Kidney epithelial cell (primary cell): Measurements from ENCODE around the gene JADE3. TPM values are rescaled to one million over a fixed set of nuclear protein-coding genes. Genes with fewer than 3 reads are reported as not detected.
"Not testable (repeated sequence)": the region's sequence is repeated elsewhere in the genome, so short reads cannot be mapped to it uniquely, and the experiment has no call there.

Source experiments
- DNase-seq: peaks from one replicate; pipeline ENCODE4 v3.0.0-alpha.2; 2010; ENCODE audit warnings: low read depth
- H3K27me3 ChIP-seq: 2 replicates; pipeline ENCODE4 v1.6.0; 2011; ENCODE audit warnings: low read length; ENCODE audit not compliant: control insufficient read depth, insufficient read depth
- H3K36me3 ChIP-seq: 2 replicates; pipeline ENCODE4 v1.5.1; 2011; ENCODE audit warnings: low read length; ENCODE audit not compliant: control insufficient read depth, insufficient read depth
- H3K4me3 ChIP-seq: 2 replicates; pipeline ENCODE4 v1.5.1; 2011; ENCODE audit warnings: low read depth, mild to moderate bottlenecking, control low read depth, low read length
- total RNA-seq: library from RNA; depleted of rRNA; stranded (reverse); fragments of >200 nt; gene quantifications from 2 replicates; pipeline ENCODE4 v1.2.3, GENCODE V29; 2015
- TF ChIP-seq, protein P1 (sequence below): IDR thresholded peaks from 2 replicates; pipeline ENCODE4 v1.5.1; 2011; ENCODE audit warnings: mild to moderate bottlenecking, moderate library complexity, low read length, control low read depth, inconsistent platforms; ENCODE audit not compliant: insufficient read depth, poor library complexity, severe bottlenecking

The JADE3 gene
- total RNA-seq, 1 donor from 2014 or later: 9.4 TPM

DNA sequence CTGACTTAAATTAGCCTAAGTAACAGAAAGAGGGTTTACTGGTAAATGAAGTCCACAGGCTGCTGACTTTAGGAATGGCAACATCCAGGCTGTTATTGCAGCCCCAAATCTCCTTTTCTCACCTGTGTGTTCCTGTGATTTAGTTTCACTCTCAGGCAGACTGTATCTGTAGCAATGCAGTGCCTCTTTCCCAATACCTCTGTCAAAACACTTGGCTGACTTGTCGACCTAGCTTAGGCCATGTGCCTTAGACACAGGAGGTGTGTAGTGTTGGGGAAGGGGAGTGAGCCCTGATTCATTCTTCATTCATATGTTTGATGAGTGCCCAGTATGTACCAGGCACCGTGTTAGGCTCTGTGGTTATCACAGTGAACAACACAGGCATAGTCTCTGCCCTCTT, 46.9 kb downstream of the JADE3 start:
- no peak for DNase-seq
- H3K27me3 ChIP-seq: no peaks in the 10 kb centered on the region
- TF ChIP-seq, protein P1, sequence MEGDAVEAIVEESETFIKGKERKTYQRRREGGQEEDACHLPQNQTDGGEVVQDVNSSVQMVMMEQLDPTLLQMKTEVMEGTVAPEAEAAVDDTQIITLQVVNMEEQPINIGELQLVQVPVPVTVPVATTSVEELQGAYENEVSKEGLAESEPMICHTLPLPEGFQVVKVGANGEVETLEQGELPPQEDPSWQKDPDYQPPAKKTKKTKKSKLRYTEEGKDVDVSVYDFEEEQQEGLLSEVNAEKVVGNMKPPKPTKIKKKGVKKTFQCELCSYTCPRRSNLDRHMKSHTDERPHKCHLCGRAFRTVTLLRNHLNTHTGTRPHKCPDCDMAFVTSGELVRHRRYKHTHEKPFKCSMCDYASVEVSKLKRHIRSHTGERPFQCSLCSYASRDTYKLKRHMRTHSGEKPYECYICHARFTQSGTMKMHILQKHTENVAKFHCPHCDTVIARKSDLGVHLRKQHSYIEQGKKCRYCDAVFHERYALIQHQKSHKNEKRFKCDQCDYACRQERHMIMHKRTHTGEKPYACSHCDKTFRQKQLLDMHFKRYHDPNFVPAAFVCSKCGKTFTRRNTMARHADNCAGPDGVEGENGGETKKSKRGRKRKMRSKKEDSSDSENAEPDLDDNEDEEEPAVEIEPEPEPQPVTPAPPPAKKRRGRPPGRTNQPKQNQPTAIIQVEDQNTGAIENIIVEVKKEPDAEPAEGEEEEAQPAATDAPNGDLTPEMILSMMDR: no peak
- H3K4me3 ChIP-seq: no peak overlapping the region
- H3K36me3 ChIP-seq: no peaks in the 10 kb centered on the region

DNA sequence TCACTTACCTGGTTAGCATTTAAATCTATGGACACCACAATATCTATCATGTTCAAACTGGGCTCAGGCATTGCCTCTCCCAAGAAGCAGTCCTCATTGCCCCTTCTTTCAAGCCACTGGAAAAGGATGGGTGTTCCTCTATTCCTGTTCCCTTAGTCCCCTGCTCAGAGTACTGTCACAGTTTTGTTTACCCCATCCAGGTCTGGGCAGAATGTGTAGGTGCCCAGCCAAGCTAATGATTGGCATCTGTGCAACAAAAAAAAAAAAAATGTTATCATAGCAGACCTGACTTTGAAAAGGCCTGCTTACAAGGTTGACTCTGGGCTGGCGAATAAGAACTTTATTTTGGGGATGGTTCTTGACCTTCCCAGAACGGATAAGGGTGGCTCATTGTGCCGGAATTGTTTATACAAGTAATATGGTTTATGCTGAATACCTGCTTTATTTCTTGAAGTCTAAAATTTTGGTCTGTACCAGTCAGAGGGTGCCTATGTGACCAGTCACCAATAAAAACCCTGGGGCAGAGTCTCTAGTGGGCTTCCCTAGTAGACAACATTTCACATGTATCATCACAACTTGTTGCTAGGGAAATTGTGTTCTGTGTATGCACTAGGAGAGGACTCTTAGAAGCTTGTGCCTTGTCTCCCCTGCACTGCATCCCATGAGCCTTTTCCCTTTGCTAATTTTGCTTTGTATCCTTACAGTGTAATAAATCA, 47.9 kb downstream of the JADE3 start:
- Histone ChIP-seq H3K4me3 (no peak overlapping the region), H3K36me3 (no peaks in the 10 kb centered on the region), H3K27me3 (no peaks in the 10 kb centered on the region)
- TF ChIP-seq, protein P1: no peak
- DNase-seq: no peak

DNA sequence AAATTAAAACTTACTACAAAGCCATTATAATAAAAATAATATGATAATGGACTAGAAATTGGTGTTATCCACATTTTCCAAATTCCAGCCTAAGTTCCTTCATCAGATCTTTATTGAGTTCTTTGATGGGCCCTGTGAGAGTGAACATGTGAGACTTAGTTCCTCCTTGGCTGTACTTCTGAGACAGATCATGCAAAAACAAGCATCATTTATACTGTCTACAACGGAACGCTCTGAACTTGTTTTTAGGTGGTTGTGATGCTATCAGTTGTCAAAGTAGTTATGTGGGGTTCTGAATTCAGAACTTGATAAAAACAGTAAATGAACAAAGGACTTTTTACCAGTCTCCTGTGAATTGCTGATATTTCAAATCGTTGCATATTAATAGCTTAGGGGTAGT, 48.9 kb downstream of the JADE3 start:
- DNase-seq: no peak
- no peaks in the 10 kb centered on the region for H3K36me3 ChIP-seq
- TF ChIP-seq, protein P1: no peak
- no peaks in the 10 kb centered on the region for H3K27me3 ChIP-seq
- no peak overlapping the region for H3K4me3 ChIP-seq

DNA sequence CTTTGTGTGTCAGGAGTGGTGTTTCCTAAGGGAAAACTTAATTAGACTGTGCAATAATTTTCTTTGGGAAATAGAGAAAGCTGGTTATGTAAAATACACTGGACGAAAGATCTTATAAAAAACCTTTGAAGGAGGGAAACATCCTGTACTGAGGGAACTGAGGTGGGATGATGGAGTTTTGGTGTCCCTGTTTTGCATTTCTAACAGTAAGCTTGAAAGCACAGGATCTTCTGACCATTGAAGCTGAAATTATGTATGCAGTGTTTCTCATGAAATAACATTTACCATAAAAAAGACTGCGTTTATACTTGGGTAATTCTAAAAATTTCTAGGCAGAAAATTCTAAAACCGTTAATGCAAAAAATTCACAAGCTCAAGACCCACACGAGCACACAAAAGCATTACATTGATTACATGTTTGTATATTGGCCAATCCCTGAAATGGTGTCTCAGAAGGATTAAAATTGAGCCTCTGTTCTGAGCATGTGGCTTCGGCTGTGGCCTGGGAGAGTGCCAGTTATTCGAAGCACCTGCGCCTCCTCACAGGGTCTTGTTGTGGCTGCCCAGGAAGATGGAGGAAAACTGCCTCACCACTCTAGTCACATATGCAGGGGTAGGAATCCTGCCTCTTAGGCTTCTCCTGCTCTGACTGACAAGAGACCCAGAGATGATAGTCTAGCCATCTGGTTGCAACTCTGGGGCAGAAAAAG, 49.5 kb downstream of the JADE3 start:
- DNase-seq: no peak
- Histone ChIP-seq H3K4me3 (no peak overlapping the region), H3K36me3 (no peaks in the 10 kb centered on the region), H3K27me3 (no peaks in the 10 kb centered on the region)
- TF ChIP-seq, protein P1: no peak

DNA sequence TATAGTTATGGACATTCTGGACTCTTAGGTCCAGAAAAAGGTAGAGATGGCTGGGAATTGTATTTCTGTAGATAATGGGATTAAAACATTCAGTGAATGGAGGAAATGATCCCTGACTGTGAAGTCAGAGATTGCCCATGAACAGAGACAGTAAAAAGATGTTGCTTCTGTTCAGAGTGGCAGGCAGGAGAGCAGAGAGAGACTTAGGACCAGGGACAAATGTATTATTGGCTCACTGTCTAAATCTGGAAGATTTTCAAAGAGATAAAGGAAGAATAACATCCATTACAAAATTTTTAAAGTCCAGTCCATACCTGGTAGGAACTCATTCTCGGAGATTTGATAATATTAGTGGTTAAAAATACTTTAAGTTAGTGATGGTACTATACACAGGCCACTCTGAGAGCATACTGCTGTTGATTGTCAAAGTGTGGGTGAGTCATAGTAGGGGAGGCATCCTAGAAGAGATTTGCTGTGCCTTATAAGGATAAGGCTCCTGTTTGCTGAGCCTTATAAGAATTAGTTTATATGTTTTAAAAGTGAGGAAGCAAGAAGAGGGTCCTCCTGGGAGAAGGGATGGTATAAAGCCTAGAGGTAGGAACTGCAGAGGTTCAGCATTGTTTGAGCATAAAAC, 53.0 kb downstream of the JADE3 start:
- H3K36me3 ChIP-seq: no peaks in the 10 kb centered on the region
- no peak overlapping the region for H3K4me3 ChIP-seq
- TF ChIP-seq, protein P1: no peak
- H3K27me3 ChIP-seq: no peaks in the 10 kb centered on the region
- DNase-seq: no peak

DNA sequence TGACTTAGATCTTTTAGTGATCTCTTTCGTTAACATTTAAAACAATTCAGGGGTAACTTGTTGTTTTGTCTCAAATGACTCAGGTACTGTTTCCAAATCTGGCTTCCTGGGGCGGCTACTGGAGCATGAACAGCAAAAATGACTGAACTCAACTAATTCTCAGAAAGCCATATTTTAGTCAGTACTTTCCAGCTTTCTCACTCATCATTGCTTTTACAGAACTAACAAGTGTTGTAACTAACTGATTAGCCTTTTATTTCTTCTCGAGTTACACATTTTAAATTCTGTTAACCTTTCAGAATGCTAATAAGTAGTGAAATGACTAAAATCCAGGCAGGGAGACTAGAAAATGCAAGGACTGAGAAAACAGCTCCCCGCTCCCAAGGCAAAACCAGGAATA, 55.3 kb downstream of the JADE3 start:
- H3K36me3 ChIP-seq: no peaks in the 10 kb centered on the region
- TF ChIP-seq, protein P1: no peak
- DNase-seq: no peak
- no peak overlapping the region for H3K4me3 ChIP-seq
- no peaks in the 10 kb centered on the region for H3K27me3 ChIP-seq

DNA sequence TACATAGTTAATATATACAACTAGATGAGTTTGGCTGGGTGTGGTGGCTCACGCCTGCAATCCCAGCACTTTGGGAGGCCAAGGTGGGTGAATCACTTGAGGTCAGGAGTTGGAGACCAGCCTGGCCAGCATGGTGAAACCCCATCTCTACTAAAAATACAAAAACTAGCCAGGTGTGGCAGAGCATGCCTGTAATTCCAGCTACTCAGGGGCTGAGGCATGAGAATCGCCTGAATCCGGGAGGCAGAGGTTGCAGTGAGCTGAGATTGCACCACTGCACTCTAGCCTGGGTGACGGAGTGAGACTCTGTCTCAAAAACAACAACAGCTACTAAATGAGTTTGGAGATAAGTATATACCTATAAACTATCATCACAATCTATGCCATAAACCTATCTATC, 64.8 kb downstream of the JADE3 start:
- not testable (repeated sequence) for H3K27me3 ChIP-seq, H3K4me3 ChIP-seq, H3K36me3 ChIP-seq, DNase-seq
